Activated CD4-positive, alpha-beta T cell treated with anti-CD3 and anti-CD28 coated beads, Interleukin-10, Interleukin-2, amounts not matched to agents 100 ng/mL and 50 ng/mL, durations not matched to agents 16 hours and 8 hours (primary cell): ENCODE results near the gene ITGAV.

Experiments
- DNase-seq: peaks from one replicate; pipeline ENCODE4 v3.0.0-alpha.2; 2020

Gene ITGAV

DNA sequence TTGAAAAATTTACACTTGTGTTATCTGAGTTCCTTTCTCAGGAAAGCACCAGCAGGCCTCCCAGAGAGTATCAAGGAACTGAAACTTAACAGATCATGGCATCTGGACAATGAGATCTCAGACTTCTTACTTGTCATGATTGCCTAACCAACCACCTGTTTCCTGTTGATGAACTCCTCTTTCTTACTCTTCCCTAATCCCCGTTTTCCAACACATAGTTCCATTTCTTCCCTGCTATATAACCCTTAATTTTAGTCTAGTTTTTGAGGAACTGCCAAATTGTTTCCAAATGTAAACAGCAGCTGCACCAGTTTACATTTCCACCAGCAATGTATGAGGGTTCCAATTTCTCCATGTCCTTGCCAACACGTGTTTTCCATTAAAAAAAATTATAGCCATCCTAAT is 98.0 kb downstream of the ITGAV start:
- DNase-seq, result no peak

DNA sequence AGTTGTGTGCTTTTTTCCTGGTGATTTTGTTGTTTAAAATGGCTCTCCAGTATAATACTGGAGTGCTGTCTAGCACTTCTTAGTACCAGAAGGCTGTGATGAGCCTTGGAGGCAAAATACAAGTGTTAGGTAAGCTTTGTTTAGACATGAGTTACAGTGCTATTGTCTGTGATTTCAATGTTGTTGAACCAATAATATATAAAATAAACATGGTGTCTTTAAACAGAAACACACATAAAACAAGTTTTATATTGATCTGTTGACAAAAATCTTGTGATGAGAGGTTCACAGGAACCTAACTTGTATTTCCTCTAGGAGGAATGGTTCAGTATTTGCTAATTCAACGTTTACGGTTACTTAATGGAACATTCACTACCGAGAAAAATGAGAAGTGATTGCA is 99.0 kb downstream of the ITGAV start:
- no peak for DNase-seq

DNA sequence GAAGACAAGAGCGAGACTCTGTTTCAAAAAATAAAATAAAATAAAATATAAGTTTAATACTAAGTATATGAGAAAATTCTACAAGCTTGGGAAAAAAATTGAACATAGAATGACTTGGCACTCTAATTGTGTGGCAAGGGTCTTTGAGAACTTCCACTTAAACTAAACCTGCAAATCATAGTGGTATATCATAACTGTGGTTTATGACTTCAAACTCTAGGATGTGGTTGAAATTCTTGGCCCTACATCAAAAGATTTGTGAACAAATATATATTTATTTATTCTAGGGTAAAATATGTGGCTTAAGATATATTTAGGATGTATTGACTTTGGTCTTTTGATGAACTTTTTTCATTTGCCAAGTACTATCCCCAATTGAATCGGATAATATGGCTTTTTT is 100.9 kb downstream of the ITGAV start:
- DNase-seq, result no peak

DNA sequence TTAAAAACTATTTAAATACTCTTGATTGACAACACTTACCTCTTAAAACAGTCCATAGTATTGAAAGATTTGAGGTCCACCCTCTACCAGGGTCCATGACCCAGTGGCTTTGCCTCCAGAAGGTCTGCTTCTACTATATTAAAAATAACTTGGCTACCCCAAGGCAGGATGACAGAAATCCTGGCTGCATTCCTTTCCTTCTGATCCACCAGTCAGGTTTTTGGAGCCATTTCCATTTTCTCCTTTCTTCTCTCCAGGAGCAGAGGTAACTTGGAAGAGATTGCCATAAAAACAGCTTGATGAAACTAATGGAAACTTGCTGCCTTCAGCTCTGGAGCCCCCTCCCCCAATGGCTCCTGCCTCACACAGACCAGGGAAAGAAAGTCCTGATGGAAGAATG is 101.4 kb downstream of the ITGAV start:
- no peak for DNase-seq

DNA sequence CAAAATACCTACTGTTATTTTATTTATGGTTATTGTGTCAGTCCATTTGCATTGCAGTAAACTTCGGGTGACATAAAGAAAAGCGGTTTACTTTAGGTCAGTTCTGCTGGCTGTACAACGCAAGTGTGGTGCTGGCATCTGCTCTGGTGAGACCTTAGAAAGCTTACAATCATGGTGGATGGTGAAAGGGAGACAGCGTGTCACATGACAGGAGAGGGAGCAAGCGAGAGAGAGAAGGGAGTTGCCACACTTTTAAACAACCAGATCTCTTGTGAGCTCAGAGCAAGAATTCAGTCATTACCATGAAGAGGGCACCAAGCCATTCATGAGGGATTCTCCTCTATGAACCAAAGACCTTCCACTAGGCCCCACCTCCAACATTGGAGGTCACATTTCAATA is 102.0 kb downstream of the ITGAV start:
- DNase-seq, result no peak

DNA sequence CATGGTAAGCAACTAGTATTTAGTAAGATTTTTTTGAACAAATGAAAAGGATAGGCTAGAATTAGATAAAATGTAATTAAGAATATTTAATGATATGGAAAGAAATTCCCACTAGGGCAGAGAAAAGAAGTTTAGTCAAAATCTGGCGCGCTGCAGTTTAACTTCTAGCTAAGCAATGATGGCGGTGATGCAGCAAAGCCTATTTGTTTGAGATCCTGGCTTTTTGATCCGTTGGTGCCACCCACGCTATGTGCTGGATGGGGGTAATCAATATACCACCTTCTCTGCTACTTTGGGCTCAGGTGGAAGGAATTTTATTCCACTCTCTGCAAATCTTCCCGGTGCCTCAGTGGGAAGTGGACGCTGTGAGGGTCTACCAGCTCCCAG is 103.6 kb downstream of the ITGAV start:
- DNase-seq, result no peak

DNA sequence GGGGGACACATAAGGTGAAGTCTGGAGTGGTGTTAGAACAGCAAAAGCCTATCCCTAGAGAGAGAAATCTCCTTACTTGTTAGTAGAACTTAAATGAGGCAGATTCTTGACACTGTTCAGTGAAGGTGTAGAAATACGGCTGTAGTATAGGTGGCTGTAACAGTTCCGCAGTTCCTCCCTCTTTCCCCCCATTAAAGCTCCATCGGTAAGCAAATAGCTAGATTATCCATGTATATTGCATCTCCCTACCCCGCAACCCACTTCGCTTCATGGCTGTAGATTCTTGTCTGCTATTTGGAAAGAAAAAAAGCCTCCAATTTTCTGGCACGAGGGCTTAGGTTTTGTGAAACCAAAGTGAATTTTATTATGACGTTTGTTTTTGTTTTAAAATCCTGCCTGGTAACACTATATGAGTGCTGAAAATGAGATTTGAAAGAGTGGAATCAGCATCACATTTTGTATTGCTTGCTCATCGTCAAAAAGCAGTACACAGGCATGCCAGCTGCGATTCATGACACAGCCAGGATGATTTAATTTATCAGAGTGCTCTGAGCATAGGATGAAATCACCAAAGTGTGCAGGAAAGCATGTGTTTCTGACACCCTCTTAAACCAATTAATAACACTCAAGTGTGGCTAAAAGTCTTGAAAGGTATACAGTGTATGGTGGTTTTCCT is 105.4 kb downstream of the ITGAV start:
- peak; percentile 2 for DNase-seq

DNA sequence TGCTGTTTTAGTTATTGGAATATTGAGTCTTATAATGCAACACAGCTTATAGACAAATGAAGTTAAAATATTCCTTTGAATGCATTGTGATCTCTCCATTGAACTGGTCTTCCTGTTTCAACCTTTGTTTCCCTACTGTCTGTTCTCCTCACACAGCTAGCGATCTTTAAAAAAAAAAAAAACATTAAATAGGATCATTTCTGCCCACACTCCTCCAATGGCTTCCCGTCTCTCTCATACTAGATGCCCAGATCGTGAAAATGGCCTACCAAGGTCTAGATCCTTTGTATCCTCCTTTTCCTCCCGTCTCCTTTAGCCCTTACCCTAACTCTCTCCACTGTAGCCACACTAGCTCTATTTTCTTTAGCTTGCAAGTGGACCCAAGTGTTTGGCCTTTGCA is 106.4 kb downstream of the ITGAV start:
- no peak for DNase-seq

DNA sequence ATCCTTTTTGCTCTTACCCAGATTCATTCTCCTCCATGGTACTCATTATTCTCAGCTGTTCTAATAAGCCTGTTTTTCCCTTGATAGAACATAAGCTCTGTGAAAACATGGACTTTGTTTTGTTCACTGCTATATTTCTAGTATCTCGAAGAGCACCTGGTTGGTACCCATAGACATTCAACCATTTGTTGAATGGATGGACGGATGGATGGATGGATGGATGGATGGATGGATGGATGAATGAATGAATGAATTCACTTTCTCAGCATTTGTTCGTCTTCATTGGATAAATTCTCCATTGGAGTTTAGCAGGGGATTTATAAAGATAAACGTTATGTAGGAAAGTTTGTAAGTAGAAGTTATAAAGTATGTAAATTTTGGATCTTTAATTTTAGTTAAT is 106.9 kb downstream of the ITGAV start:
- DNase-seq, result no peak

DNA sequence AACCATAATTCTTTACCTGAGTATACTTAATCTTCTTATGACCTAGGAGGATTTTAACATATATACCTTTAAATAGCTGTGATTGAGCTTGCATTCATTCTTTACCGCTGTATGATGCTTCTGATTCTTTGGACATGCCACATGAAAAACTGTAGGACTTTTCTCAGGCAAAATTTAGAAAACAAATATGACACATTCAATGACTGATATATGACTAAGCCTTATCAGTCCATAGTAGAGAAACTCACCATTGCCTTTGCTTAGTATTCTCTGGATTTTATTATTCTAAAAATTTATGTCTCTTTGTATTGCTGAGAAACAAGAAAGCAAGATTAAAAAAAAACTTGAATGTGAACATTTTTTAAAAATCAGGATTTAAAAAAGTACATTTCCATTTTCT is 107.7 kb downstream of the ITGAV start:
- DNase-seq, result no peak

DNA sequence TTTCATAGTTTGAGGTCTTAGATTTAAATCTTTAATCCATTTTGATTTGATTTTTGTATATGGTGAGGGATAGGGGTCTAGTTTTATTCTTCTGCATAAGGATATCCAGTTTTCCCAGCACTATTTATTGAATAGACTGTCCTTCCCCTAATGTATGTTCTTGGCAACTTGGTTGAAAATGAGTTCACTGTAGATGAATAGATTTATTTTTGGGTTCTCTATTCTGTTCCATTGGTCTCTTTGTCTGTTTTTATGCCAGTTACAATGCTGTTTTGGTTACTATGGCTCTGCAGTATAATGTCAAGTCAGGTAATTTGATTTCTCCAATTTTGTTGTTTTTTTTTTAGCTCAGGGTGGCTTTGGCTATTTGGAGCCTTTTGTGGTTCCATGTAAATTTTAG is 109.9 kb downstream of the ITGAV start:
- DNase-seq, result no peak

DNA sequence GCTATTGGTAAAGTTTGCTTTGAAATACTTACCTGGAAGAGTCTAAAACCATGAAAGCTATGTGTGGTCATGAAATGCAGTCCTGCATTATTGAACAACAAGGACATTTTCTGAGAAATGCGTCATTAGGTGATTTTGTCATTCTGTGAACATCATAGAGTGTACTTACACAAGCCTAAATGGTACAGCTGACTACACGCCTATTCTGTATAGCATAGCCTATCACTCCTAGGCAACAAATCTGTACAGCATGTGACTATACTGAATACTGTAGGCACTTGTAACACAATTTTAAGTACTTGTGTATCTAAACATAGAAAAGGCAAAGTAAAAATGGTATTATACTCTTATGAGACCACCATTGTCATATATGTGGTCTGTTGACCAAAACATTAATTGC is 112.2 kb downstream of the ITGAV start:
- no peak for DNase-seq

DNA sequence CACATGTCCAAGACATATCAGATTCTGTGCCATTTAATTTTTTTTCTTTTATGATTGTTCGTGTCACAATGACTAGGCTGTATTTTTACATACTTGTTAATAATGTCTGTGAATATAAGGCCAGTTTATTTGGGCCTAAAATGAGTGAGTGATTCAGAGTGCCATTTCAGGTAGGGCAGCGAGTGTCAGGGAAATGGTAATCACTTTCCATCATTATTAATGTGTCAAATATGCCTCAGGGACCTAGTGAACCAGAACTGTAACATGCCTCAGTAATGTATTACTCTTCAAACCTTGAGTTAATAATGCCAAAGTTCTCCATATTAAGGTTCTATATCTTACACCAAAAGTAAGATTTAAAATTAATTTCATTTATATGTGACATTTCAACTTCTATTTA is 112.6 kb downstream of the ITGAV start:
- DNase-seq, result no peak

DNA sequence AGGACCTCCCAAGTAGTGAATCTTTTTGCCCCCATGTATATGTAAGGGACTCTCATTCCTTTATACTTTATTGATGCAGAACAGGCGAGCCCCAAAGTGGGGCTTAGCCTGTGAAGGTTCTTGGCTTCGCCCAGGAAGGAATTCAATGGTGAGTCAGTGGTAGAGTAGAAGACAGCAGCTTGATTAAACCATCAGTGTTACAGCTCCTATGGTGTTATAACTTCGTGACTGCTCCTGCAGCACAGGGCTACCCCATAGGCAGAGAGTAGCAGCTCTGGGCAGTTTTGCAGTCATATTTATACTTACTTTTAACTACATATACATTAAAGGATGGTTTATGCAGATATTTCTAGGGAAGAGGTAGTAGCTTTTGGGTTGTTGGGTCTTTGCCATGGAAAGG is 115.0 kb downstream of the ITGAV start:
- DNase-seq, result no peak

DNA sequence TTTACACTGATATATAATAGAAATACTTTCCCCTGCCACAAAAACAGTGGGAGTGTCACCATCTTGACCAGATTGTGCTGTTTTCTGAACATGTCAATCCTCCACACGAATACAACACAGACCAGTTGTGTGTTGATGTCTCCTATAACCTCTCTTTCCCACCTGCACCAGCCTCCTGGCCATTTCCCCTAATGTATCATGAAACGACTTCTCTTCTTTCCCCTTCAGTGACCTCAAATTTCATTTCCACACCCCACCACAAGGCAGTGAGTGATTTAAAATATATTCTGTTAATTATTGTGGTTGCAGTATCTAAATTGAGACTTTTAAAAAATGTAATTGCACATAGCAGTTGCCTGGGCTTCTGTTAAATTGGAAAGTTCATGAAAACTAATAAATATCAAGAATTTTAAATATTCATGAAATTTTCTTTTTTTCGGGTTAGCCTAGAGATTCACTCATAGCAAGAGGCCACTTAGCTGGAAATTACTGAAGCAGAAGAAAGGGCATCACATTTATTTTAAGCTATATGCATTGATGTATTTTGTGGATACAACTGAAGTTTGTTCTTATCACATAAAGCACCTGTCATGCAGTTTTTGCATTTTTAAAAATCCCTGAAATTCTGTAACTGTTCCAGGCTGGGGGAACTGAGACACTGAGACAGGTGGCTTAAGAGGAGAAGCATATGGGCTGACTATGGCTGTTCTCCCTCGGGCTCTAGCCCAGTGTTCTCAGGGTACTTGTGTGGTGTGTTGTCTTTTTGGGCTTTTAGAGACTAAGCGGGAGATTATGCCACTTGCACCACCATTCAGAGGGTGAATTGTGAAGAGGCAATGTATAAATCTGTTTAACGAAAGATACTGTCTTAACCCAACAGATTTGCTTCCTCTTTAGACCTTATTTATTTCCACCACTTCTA is 119.9 kb downstream of the ITGAV start:
- DNase-seq, result no peak

DNA sequence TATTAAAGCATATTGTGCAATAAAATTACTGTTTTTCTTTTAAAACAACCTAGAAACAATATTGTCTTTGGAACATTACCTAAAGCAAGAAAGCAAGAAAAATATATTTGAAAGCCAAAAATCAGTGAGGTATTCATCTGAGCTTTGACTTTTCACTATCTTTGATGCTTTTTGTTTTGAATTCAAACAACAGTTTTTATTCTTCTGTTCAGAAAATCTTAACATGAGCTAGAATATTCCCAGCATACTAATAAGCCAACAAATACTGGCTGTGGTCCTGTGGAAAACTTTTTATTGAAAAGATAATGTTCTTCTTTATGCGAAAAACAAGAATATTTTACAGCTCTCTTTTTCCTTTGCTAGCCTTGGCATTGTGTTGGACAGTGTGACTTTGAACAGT is 123.8 kb downstream of the ITGAV start:
- DNase-seq, result no peak

DNA sequence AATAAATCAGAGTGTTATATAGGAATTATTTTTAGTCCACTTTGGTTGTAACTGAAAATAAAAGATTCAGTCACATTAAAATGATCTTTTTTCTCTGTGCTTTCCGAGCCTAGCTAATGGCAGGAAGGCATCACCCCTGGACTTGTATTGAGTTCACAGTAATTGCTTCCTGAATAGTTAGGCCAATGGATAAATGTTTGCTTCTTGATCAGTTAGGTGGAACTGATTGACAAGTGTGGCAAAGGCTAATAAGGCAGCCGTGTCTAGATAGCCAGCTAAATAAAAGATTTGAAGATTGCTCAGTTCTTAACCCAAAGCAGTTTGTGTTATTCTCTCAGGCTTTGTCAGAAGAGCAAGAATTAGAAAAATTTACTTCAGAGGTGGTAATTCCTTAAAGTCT is 124.8 kb downstream of the ITGAV start:
- no peak for DNase-seq

DNA sequence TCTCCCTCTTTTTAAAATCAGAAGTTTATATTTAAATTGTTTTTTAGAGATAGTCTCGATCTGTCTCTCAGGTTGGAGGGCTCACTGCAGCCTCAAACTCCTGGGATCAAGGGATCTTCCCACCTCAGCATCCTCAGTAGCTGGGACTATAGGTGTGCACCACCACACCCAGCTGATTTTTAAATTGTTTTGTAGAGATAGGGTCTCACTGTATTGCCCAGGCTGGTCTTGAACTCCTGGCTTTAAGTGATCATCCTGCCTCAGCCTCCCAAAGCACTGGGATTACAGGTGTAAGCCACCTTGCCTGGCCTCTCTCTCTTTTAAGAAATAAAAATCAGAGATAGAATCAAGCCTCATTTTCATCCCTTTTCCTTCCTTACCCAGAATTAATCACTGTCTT is 126.1 kb downstream of the ITGAV start:
- DNase-seq, result no peak

DNA sequence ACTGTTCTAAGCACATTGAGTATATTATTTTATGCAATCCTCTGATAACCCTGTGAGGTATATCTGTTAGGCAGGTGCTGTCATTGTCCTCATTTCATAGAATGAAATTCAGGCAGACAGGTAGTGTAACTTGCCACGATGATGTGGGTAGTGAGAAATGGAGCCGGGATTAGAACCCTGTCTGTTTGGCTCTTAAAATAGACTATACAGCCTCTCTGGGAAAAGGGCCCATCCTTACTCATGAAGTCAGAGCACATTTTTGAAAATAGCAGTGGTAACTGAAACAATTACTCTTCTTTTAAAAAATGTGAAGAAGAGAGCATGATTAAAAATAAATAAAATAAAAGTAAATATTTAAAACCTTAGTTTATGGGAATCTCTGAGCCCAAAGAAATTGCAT is 127.0 kb downstream of the ITGAV start:
- DNase-seq, result no peak

DNA sequence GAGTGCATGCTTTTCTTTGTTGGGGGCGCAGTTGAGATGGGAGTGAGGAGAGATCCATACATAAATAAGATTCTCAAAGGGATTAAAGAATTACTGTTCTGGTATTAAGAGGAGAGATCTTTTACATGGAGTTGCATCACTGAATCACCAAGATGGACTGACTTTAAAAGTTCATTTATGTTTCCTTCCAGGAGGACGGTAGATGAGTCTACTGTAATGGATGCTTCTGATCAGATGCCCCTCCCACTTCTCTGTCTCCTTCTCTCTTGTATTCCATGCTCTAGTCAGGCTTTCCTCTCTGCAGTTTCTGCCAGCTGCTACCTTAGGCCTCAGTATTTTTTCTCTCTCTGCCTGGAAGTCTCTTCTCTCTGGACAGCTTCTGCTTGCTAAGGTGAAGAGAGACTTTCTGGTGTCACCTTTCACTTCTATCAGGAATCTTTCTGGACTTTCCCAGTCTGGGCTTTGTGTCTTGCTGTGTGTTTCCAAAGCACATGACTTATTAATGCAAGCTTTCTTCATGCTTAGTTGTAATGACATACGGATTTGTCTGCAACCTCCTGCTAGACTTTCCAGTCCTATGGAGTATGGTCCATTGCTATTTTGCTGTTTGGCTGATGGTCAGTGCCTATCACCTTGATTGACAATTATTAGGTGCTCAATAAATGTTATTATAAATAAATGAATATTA is 127.6 kb downstream of the ITGAV start:
- DNase-seq, result no peak

DNA sequence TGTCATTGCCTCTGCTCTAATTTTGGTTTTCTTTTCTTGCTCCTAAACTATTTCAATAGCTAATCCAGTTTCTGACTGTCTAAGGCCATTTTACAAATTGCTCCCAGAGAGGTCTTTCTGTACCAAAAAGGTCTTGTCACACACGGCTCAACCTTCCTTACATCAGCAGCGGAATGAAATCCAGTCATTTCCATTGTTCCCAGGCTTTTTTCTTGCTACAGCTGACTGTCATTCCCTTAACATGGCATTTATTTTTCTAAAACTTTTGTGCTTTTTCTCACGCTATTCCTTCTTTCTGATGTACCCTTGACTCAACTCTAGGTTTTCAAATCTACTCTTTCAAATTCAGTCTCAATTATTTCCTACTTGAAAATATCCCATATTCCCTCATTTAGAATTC is 128.3 kb downstream of the ITGAV start:
- no peak for DNase-seq

DNA sequence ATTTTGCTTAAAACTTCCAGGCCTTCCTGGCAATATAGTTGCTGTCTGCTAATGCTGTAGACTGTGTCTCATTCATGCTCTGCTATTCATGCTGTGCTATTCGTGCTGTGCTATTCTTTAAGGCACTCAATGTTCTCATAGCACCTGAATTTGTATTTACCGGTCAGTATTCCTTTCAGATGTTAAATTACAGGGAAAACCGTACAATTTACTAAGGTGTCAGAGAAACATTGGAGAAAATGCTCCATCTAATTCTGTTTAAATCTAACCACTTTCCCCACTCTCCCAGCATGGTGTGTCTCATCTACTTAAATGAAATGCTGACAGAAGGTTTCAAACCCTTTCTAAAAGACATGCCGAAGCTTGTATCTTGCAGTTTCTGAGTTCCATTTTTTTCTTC is 129.0 kb downstream of the ITGAV start:
- no peak for DNase-seq

DNA sequence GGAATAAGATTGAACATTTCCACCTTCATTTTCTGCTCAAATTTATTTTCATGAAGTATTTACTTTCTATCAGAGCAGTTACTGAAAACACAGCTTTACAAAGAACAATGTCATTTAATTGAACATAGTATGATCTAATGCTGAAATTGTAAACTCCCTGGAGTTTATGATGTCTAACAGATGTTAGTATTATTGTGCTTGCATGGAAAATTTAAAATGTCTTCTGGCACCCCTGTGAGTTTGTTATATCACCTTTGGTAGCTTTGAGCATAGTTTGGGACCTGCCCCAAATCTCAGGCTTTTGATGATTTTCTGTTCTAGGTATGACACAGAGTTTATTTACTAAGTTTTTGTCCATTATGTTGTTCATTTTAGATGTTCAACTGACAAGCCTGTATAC is 132.1 kb downstream of the ITGAV start:
- DNase-seq, result no peak

DNA sequence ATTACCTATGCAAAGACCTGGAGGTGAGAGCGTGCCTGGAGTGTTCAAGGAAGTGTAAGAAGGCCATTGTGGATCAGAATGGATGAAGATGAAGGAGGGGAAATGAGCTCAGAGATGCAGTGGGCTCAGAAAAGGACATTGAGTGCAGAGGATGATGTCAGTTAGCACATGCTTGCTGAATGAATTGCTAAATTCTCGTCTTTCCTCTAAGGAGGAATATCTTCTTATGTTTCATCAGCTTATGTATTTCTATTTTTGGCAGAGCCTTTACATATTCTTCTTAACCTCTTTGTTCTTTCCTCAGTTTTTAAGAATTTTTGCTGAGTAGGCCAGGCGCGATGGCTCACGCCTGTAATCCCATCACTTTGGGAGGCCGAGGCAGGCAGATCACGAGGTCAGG is 134.9 kb downstream of the ITGAV start:
- DNase-seq, result no peak
